DND-41 (cell line): ENCODE measurements around the gene UTP11.

Experiments used
- ATAC-seq: fragments of 200-7000 bp; cut with Tn5 transposase; 3 replicates; pipeline ENCODE4 v1.9.1; 2021; ENCODE audit warnings: low read depth; ENCODE audit not compliant: insufficient read depth
- DNase-seq: peaks from one replicate; pipeline ENCODE4 v3.0.0-alpha.2; 2020
- H2AFZ ChIP-seq: 2 replicates; pipeline ENCODE4 v1.6.0; 2012; ENCODE audit warnings: low read depth, low read length
- H3K27ac ChIP-seq: 2 replicates; pipeline ENCODE4 v1.5.1; 2012; ENCODE audit warnings: low read length, inconsistent platforms
- H3K27me3 ChIP-seq: fragments of 200-600 bp; sonication (generic); 2 replicates; pipeline ENCODE4 v1.6.0; 2012; ENCODE audit warnings: low read length, mild to moderate bottlenecking, inconsistent platforms; ENCODE audit not compliant: insufficient read depth, poor library complexity
- H3K36me3 ChIP-seq: 2 replicates; pipeline ENCODE4 v1.5.1; 2012; ENCODE audit warnings: low read length, inconsistent platforms; ENCODE audit not compliant: insufficient read depth
- H3K4me1 ChIP-seq: 2 replicates; pipeline ENCODE4 v1.5.1; 2012; ENCODE audit warnings: mild to moderate bottlenecking, low read length; ENCODE audit not compliant: insufficient read depth
- H3K4me2 ChIP-seq: 2 replicates; pipeline ENCODE4 v1.6.0; 2012; ENCODE audit warnings: mild to moderate bottlenecking, moderate library complexity, low read length, inconsistent platforms; ENCODE audit not compliant: insufficient read depth
- H3K4me3 ChIP-seq, 2 experiments: fragments of 200-600 bp in 1 of 2; shearing (Covaris generic) in 1 of 2; 2 replicates each; pipeline ENCODE4 v1.5.1; 2012 to 2016; ENCODE audit warnings: inconsistent platforms in 2 of 2, low read length in 2 of 2, mild to moderate bottlenecking in 2 of 2, low read depth in 1 of 2, moderate library complexity in 1 of 2
- H3K79me2 ChIP-seq: 2 replicates; pipeline ENCODE4 v1.6.0; 2012; ENCODE audit warnings: low read length, inconsistent platforms; ENCODE audit not compliant: insufficient read depth
- H3K9ac ChIP-seq: 2 replicates; pipeline ENCODE4 v1.6.0; 2012; ENCODE audit warnings: low read depth, mild to moderate bottlenecking, inconsistent platforms, low read length, moderate library complexity
- H3K9me3 ChIP-seq: 2 replicates; pipeline ENCODE4 v1.5.1; 2012; ENCODE audit warnings: low read length, moderate library complexity, mild to moderate bottlenecking, inconsistent platforms; ENCODE audit not compliant: insufficient read depth, severe bottlenecking
- H4K20me1 ChIP-seq: 2 replicates; pipeline ENCODE4 v1.6.0; 2012; ENCODE audit warnings: low read length; ENCODE audit not compliant: insufficient read depth
- EZH2 ChIP-seq: IDR thresholded peaks from 3 replicates; pipeline ENCODE4 v1.6.1; 2012; ENCODE audit warnings: borderline replicate concordance, low read depth, mild to moderate bottlenecking, moderate library complexity, low read length, inconsistent platforms; ENCODE audit not compliant: severe bottlenecking
- TF ChIP-seq, protein P1 (sequence below): IDR thresholded peaks from 2 replicates; pipeline ENCODE4 v1.5.1; 2012; ENCODE audit warnings: borderline replicate concordance, low read length, moderate library complexity, mild to moderate bottlenecking; ENCODE audit not compliant: poor library complexity, severe bottlenecking; ENCODE audit errors: extremely low read depth

UTP11 gene

DNA sequence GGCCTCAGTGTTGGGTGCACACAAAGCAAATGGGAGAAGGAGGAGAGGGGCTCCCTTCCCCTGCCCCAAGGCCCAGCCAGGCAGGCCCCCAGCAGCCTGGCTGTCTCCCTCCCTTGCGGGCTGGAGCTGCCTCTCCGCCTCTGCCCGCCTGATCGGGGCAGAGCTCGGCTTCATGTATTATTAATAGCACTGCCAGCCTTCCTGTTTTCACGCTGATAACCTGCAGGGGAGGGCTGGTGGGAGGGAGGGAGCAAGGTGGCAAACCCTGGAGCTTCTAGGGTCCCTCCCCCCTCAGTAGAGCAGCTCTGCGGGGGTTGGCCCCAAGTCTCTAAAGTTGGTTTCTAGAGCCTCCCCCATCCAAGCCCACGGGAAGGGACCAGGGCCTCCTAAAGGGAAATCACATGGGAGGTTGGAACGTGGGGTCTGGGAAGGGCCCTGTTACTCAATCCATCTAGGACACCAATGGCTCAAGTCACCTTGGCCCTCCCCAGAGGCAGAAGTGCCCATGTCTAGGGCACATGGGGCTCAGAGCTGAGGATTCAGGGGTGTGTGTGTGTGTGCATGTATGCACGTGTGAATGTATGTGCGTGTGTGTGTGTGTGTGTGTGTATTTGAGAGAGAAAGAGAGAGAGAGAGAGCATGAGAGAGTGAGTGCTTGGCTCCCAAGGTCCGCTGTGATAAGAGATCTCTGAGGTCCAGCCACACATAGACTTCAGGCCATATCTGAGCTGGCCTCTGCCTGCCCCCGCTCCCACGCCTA, 55.9 kb downstream of the UTP11 start:
- H3K4me2 ChIP-seq, result no peak overlapping the region
- ATAC-seq, result no peak

DNA sequence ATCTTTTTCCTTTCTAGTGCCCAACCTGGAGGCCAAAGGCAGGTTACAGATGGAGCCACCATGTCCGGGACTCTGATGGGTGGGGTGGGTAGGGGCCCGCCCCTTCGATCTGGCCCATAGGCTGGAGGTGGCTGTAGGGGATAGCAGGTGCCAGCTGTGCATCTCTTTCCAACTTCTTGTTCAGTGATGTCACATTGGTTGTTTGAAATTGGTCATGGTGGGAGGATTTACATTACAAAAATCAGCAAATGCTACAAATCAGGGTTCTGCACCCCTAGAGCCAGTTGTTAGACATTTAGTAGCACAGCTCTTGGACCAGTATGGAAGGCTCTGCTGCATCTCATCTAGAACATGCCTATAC, 56.4 kb downstream of the UTP11 start:
- Histone ChIP-seq H3K79me2 (no peaks in the 10 kb centered on the region), H3K36me3 (no peaks in the 10 kb centered on the region), H3K4me1 (no peaks in the 10 kb centered on the region), H3K4me2 (no peak overlapping the region), H2AFZ (no peak overlapping the region), H3K27me3 (peaks cover 20% of the 10 kb centered on the region), H3K9me3 (no peaks in the 10 kb centered on the region), H4K20me1 (no peaks in the 10 kb centered on the region; the same call in none of the 2 replicates), H3K4me3 (no peak overlapping the region), H3K27ac (no peak overlapping the region), H3K9ac (no peak overlapping the region)
- DNase-seq (no peak), ATAC-seq (no peak)
- no peak for TF ChIP-seq EZH2
- TF ChIP-seq, protein P1, sequence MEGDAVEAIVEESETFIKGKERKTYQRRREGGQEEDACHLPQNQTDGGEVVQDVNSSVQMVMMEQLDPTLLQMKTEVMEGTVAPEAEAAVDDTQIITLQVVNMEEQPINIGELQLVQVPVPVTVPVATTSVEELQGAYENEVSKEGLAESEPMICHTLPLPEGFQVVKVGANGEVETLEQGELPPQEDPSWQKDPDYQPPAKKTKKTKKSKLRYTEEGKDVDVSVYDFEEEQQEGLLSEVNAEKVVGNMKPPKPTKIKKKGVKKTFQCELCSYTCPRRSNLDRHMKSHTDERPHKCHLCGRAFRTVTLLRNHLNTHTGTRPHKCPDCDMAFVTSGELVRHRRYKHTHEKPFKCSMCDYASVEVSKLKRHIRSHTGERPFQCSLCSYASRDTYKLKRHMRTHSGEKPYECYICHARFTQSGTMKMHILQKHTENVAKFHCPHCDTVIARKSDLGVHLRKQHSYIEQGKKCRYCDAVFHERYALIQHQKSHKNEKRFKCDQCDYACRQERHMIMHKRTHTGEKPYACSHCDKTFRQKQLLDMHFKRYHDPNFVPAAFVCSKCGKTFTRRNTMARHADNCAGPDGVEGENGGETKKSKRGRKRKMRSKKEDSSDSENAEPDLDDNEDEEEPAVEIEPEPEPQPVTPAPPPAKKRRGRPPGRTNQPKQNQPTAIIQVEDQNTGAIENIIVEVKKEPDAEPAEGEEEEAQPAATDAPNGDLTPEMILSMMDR, result no peak

More for the DNA sequence above, 55.9 kb downstream of the UTP11 start:
- no peaks in the 10 kb centered on the region for H3K79me2 ChIP-seq
- H2AFZ ChIP-seq, result no peak overlapping the region
- H3K27ac ChIP-seq, result no peak overlapping the region
- no peak overlapping the region for H3K4me3 ChIP-seq
- H3K27me3 ChIP-seq, result peaks cover 17% of the 10 kb centered on the region
- H3K4me1 ChIP-seq, result no peaks in the 10 kb centered on the region
- no peaks in the 10 kb centered on the region for H3K9me3 ChIP-seq
- TF ChIP-seq, protein P1, result no peak
- no peak for TF ChIP-seq EZH2
- no peak overlapping the region for H3K9ac ChIP-seq
- no peaks in the 10 kb centered on the region for H3K36me3 ChIP-seq
- no peaks in the 10 kb centered on the region; the same call in none of the 2 replicates for H4K20me1 ChIP-seq
- DNase-seq, result no peak

DNA sequence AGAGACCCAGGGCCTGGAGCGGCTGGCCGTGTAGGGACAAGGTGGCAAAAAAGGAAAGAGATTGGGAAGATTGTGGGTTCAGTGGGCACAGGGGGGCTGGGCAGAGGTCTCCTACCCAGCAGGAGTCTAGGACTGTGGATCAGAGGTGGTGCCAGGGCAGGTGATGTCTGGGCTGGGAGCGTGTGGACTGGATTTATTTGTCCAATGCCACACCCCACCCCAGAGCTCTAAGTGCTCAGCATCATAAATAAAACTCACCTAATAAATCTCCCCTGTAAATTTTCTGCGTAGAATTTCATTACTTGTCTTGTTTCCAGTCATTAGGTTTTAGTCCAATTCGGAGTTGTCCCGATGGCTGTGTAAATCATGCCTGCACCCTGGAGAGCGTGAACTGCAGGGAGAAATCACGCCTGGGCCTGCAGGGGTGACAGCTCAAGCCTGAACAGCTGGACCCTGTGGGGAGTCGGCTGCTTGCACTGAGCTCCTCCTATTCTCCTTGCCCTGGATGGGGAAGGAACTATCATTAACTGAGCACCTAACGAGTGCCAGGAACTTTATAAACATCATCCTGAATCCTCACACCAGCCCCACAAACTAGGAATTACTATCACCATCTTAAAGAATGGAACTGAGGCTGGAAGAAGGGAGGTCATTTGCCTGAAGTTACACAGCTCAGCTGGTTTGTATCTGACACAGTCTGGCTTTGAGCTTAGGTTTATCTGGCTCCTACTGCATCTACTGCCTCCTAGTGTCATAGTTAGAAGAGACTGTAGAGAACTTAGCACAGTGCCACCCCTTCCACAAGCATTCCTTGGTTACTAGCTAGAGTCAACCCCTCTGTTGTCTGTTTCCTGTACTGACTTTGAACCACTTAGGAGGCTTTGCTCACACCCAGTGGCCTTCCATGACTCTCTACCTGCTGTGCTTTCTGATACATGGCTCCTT, 59.0 kb downstream of the UTP11 start:
- no peaks in the 10 kb centered on the region for H3K79me2 ChIP-seq
- no peak overlapping the region for H3K9ac ChIP-seq
- H3K27ac ChIP-seq, result no peak overlapping the region
- DNase-seq, result no peak
- ATAC-seq, result 0 out of 3 replicates have a peak, but pooled peaks have one; percentile 42
- H3K36me3 ChIP-seq, result no peaks in the 10 kb centered on the region
- H3K4me2 ChIP-seq, result no peak overlapping the region
- peaks cover 20% of the 10 kb centered on the region for H3K27me3 ChIP-seq
- TF ChIP-seq, protein P1, result peak; percentile 37
- no peak for TF ChIP-seq EZH2
- H2AFZ ChIP-seq, result no peak overlapping the region
- no peaks in the 10 kb centered on the region for H3K4me1 ChIP-seq
- peaks cover 4% of the 10 kb centered on the region for H4K20me1 ChIP-seq
- H3K9me3 ChIP-seq, result no peaks in the 10 kb centered on the region
- no peak overlapping the region for H3K4me3 ChIP-seq
